HG03439 (cell line): ENCODE measurements around the gene SOBP.
"Not testable (repeated sequence)": the region's sequence is repeated elsewhere in the genome, so short reads cannot be mapped to it uniquely, and the experiment has no call there.

Experiments used
- ATAC-seq: cut with Tn5 transposase; IDR thresholded peaks from one replicate; pipeline ENCODE4 v1.9.1; 2021; ENCODE audit warnings: mild to moderate bottlenecking, moderate library complexity; ENCODE audit not compliant: unreplicated experiment

SOBP gene

DNA sequence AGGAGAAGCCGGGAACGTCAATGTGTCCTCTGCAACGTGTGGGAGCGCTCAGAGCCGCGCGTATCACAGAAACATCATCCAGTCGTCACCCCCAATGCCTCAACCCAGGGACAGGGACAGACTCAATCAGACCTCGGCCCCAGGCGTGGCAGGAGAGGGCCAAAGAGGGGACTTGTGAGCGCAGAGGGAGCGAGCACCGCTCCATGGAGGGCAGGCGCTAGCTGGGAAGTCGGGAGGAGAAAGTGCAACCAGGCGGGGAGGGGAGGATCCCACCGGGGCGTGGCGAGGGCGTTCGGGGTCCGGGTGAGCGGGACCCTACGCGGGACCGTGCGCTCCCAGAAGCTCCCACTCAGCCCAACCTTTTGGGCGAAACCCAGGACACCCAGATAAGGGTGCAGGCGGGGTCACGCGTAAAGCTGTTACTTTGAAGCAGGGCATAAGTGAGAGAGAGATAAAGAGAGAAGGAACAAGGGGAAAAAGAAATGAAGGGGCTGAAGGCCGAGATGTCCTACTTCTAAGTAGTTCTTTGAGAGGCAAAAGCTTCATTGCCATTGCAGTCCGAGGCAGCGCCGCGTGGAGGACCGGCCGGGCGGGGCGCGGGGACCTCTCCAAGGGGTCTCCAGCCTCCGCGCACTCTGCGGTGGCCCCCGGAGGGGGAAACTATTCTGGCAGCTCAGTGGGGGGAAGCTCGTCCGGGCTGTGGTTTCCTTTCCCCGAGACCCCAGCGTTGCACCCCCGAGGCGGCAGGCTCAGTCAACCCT lies 862 bp upstream of the SOBP start:
- ATAC-seq: no peak

DNA sequence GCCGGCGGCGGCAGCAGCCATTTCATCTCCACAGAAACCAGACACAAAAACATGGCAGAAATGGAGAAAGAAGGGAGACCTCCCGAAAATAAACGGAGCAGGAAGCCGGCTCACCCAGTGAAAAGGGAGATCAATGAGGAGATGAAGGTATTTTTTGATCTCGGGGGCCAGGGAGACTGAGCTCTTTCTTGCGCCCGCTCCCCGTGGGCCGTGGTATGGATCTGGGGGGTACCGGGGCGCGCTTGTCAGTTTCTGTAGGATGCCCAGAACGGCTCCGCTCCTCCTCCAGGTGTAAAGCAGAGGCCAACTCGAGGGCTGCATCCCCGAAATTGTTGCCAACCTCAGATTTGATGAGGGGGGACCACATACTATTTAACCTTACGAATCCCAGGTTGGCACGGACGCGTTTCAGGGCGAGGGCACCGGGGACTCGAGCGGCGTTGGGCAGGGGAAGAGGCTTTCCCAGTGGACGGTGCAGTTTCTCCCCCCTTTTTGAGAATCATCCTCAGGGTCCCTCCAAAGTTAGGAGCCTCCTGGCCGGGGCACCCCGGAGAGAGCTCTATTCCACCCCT lies 735 bp downstream of the SOBP start:
- ATAC-seq: no peak

DNA sequence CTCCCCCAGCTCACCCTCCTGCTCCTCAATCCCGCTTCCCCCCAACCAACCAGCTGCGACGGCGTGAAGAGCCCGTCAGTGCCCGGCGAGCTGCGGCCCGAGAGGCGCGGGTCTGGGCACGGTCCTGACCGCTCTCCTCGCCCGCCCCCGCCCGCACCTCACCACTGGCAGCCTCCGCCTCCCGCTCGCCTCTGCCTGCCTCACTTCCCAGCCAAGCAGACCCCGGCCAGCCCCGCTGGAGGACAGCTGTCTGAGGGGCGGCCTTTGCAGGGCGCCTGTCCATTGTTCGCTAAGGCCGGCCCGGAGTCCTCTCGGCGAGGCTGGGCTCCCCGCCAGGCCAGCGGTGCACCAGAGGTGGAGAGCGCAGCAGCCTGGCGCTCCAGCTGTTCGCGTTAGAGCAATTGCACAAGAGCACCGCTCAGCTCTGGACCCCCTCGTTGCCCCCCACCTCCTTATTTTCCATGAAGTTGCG lies 1.3 kb downstream of the SOBP start:
- no peak for ATAC-seq

DNA sequence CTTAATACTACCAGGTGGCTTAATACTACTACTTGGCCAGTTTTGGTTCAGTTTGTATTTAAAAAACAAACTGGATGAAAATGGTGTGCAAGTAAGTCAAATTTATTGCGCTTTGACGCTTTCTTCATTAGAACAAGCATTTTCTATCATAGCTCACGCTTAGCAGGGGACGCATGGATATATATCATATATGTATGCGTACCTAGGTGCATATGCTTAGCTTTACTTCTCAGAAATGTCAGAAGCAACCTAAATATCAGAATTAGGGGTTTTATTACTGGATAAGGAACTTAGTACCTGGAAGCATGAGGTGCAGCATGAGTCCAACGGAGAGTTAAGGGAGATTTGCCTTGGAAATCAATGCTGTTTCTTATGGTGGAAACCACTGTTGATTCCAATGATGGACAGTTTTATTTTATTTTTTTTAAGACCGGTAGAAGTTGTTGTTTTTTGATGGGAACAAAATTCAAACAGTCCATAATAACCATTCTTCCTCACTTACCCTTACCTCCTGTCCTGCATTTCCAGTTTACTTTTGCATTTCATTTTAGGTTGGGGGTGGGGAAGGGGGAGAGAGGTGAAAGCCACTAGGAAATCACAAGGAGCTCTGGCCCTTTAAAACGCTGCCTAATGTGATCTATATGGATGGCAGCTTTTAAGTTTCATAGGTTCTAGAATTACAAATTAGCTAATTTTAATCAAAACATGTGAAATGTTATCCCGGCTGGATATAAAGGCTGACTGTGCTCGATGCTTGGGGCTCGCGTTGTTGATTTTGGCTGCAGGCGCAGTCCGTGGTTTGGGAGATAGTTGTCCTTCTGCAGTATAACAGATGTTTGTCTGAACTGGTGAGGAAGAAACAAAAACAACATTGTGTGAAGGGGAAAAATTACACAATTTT lies 2.1 kb downstream of the SOBP start:
- ATAC-seq: no peak

DNA sequence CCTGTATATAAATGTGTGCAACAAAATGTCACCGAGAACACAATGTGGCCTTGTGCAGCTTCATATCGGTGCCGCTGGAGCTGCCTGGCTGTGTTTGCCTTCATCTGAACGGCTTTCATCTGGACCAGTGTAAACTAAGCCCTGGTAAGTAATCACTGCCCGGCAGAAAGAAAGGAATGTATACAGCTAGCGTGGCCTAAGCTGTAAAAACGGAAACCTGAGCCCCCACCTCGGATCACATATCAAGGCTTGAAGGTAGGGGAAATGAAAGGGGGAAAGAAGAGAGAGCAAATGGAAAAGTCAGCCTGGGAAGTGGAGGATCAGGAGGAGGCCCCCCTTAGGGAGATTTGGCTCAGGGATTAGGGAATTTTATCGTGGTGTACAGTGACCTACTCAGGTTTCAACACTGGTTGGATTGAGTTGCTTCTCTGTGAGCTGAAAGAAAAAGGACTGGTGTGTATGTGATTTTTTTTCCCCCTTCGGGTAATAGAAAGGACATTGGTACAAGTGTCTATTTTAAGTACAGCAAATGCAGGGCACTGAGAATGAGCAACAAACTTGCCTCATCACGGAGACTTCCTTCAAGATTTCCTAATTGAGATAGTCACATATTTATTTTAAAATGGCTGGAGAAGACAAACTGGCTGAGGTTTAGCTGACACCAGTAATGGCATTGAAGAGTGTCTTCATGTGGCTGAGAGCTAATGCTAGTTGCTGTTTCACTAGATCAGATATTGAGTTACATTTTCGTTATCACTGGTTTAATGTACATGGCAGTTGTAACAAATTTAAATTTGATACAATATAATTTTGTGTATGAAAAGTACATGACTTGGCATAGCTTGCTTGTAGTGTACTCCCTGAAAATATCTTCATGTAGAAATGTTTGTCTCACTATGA lies 3.5 kb downstream of the SOBP start:
- ATAC-seq: no peak

DNA sequence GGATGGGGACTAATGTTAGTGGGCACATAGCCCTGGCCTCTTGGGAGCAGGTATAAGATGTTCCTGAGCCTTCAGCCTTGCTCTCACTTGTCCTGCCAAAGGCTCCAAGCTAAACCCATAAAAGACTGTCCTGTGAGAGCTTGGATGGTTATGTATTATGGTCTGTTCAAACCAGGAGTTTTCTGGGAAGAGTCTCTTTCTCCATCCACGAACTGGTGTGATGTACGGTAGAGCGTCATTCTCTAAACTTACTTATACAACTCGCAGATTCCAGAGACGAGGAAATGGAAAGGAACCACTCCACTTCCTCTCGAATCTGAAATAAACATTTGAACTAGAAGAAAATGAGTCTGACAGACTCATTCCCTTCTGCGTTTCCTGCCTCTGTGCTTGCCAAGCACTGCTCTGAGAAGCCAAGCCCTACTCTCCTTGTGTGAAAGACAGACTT lies 5.3 kb downstream of the SOBP start:
- no peak for ATAC-seq

DNA sequence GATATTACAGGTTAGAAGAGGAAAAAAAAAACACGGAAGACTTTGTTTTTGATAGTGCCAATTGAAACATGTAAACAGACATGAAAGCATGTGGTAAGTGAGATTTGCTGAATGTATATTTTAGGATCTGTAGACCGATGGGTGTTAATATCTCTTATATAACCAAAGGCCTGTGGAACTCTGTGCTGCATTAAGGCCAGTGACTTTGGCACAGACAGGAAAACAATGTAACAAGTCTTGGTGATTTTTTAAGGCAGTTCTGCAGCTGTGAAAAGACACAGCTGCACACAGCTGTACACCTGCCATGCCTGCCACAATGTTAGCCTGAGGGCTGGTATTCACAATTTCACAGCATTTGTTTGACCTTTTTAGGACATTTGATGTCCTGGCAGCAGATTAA lies 6.1 kb downstream of the SOBP start:
- no peak for ATAC-seq

DNA sequence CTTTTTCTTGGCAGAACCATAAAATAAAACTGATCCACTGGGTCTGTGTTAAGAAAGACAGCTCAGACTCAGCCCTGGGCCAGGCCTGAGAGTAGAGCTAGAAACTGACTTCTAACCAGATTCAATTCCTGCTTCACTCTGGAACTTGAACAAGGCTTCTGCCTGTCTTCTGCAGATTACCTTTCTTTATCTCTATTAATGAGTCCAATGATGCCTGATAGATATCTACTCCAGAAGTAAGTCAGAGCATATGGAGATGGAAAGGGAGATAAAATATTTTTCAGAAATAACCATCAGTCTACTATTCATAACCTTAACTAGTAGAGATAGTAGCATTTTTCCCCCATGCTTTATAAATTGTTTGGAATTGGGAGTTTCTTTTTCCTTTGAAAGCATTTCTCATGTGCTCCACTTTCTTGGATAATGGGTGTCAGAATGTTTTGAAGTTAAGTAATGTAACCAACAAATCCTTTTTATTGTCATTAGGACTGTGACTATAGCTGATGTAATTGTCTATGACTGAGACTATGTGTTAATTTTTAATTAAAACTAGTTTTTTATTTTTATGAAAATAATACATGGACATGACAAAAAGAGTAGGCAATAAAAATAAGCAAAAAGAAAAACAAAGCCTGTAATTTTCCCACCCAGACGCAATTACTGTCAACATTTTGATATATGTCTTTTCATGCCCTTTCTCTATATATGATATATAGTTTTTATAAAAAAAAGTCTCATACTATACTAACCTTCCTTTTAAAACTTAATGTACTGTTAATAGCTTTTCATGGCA lies 7.2 kb downstream of the SOBP start:
- no peak for ATAC-seq

DNA sequence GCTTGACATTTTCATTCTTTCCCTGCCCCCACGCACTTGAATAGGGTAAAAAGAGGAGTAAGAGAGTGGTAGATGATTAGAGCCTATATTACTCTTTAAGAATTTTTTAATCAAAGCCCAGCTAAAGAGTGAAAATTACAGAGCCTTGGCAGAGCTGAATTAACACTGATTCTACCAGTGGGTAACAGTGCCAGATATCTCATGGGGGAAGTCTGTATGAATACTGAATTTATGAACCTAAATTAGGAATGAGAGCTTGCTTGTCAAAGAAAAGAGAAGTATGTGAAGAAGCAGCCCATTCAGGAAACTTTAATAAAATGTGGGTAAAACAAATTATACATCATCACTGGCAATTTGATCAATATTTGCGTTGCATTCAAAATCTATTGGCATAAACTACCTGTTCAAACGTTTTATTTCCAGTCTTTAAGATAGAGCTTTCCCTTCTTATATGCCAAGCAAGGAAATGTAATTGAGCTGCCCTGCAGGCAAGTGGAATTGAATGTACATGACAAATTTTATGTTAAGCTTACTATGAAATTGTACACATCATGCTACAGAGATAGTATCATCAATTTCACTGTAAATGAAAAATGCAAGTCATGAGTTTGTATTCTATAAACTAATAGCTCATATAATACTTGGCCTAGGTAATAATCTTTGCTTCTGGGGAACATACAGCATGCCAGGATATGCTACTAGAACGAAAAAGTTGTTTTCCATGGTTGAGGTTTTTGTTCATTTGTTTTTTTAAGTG lies 14.5 kb downstream of the SOBP start:
- ATAC-seq: no peak

DNA sequence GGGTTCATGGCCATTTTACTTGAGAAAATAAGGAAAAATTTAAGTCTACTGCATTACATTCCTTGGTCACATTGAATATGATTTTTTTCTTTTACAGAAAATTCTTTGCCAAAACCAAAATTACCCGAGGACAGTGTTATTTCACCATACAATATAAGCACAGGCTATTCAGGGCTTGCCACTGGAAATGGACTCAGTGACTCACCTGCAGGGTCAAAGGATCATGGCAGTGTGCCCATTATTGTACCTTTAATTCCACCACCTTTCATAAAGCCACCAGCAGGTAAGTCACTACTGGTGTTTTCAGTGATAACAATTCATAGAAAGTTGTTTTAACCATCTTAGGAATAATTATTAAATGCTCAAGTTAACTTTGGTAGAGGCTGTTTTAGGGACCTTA lies 16.2 kb downstream of the SOBP start:
- no peak for ATAC-seq

DNA sequence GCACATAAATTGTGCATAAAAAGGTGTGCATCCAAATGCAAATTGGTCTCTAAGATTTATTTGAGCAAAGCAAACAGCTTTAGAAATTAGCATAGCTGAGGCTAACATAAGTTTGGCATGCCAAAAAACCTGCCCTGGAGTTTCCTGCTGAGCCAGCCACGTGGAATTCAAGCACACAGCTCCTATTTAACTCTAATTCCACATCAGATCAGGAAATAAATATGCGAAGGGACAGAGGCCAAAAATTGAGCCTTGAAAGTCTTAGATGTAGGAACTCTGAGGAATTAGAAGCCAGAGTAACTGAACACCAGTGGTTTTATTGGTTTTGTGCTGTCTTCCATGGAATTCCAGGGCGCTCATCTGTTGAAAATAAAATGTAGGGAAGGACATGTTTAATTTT lies 19.6 kb downstream of the SOBP start:
- no peak for ATAC-seq

DNA sequence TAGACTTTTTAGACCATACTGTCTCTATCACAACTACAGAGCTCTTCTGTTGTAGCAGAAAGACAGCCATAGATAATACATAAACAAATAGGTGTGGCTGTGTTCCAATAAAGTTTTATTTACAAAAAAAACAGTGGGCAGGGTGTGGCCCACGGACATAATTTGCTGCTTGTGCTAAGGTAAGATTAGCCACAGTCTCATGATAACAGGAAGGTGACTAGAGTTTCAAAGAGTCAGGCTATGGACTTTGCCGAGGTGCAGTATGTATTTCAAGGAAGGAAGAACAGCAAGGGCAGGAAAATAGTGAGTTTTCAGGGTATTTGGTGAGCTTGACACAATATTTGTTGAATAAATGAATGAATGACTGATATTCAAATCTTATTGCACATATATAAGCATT lies 20.2 kb downstream of the SOBP start:
- no peak for ATAC-seq

DNA sequence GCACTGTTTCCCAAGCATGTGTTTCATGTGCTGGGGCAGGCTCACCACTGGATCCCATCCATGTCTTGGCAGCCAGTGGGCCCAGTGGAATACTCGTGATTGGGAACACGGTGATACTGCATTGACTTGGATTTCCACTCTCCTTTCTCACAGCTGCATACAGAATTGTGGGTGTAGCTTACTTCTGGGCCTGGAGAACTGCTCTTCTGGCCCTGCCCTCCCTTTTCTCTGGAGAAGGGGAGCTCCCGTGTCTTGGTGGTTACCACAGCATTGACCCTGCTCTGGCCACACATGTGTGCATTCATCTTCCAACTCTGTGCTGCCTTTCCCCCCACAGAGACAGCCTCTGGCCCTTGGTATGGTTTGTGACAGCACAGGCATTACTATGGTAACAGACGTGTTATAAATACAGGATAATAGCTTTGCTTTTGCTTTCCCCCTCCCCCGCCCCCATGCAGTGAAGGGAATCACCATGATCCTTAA lies 21.6 kb downstream of the SOBP start:
- ATAC-seq: no peak

DNA sequence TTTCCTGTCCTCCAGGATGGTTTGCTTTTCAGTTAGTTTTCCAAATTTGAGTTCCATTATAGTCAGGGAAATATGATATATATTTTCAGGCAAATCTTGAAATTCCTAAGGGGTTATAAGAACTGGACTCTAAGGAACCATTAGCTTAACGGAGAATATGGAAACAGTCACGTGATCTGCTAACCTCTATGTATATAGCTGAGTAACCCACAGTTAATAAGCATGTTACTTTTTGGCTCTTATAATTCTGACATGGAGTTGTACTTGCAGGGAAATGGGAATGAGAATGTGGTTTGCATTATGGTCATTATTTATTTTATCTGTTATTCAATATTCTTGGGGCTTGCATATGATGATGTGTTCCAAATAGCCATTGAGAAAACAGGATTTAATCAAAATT lies 23.3 kb downstream of the SOBP start:
- ATAC-seq: no peak

DNA sequence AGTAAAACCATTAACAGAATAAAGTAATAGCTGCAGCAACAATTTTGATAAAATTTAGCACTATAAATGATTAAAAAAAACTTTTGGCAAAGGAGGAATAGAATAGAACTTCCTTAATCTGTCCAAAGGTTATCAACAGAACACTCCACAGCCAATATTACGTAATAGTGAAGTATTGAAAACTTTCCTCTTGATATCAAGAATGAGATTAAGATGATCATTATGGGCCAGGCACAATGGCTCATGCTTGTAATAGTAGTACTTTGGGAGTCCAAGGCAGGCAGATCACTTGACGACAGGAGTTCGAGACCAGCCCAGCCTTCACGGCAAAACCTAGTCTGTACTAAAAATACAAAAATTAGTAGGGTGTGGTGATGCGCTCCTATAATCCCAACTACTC lies 26.0 kb downstream of the SOBP start:
- no peak for ATAC-seq

DNA sequence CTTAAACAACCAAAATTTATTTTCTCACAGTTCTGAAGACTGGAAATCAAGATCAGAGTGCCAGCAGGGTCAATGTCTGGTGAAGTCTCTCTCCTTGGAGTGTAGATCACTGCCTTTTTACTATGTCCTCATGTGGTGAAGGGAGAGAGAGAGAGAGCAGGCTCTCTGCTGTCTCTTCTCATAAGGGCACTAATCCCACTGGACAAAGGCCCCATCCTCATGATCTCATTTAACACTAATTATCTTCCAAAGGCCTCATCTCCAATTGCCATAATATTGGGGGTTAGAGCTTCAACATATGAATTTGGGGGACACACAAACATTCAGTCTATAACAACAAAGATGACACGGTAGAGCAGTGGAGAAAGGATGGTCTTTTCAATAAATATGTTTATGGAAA lies 27.4 kb downstream of the SOBP start:
- no peak for ATAC-seq

DNA sequence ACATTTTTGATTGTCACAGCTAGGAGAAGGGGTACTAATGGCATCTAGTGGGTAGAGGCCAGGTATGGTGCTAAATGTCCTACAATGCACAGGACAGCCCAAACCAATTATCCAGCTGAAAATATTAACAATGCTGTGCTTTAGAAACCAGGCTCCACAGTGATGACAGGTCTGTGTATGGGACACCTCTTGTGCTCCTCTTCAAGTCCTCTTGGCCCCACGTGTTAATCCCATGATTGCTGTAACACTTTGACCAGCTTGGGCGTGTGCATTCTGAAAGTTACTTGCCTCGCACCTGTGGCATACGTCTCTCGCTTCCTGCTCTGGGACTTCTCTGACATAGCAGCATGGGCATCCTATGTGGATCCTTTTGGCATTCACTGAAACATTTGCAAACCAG lies 29.3 kb downstream of the SOBP start:
- ATAC-seq: not testable (repeated sequence)

DNA sequence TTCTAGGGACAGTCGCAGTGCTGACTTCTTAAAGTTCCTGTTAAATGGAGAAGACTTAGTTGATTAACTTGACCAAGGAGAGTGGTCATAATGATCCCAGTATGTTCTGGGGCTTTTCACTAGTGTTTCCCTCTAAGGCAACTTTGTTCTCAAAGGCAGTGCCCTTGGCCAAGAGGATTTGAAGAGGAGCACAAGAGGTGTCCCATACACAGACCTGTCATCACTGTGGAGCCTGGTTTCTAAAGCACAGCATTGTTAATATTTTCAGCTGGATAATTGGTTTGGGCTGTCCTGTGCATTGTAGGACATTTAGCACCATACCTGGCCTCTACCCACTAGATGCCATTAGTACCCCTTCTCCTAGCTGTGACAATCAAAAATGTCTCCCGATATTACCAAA lies 30.8 kb downstream of the SOBP start:
- ATAC-seq: not testable (repeated sequence)
